Gastroesophageal sphincter (tissue), 3 donors: ENCODE results near the gene ZNF500.

ENCODE experiments used
- EP300 ChIP-seq: sonication (generic); formaldehyde crosslinking; IDR thresholded peaks from one replicate; pipeline ENCODE4 v1.6.1; 2017; ENCODE audit warnings: antibody characterized with exemption, mild to moderate bottlenecking
- POLR2A ChIP-seq, 2 donors: fragments of 450-650 bp; IDR thresholded peaks; one replicate each; pipeline ENCODE4 v1.6.1; 2017; ENCODE audit warnings: antibody characterized with exemption in 2 of 2, mild to moderate bottlenecking in 2 of 2, moderate library complexity in 1 of 2
- TF ChIP-seq, protein P1 (sequence below), 4 experiments: fragments of 200-600 bp in 2 of 4; fragments of 450-650 bp in 2 of 4; sonication (generic) in 1 of 4; IDR thresholded peaks; one replicate each; pipeline ENCODE4 v1.5.1; 2017 to 2019; ENCODE audit warnings: antibody characterized with exemption in 4 of 4, mild to moderate bottlenecking in 2 of 4, moderate library complexity in 2 of 4

DNA sequence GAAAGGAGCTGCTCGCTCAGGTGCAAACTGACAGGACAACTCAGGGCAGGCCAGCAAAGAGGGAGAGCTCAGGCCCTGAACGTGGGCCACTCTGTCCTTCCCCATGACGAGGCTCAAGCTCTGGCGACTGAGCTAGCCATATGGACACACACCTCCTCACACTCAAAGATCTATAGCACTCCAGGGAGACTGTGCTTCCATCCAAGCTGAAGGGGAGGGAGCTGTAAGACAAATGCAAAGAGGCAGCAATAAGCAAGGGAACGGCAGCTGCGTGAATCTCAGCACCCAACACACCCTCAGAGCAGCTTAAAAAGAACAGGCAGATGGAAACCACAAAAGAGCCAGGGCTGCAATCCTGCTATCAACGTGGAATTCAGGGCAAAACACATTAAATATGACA is 60.1 kb downstream of the ZNF500 start:
- TF ChIP-seq, protein P1, sequence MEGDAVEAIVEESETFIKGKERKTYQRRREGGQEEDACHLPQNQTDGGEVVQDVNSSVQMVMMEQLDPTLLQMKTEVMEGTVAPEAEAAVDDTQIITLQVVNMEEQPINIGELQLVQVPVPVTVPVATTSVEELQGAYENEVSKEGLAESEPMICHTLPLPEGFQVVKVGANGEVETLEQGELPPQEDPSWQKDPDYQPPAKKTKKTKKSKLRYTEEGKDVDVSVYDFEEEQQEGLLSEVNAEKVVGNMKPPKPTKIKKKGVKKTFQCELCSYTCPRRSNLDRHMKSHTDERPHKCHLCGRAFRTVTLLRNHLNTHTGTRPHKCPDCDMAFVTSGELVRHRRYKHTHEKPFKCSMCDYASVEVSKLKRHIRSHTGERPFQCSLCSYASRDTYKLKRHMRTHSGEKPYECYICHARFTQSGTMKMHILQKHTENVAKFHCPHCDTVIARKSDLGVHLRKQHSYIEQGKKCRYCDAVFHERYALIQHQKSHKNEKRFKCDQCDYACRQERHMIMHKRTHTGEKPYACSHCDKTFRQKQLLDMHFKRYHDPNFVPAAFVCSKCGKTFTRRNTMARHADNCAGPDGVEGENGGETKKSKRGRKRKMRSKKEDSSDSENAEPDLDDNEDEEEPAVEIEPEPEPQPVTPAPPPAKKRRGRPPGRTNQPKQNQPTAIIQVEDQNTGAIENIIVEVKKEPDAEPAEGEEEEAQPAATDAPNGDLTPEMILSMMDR (IDR thresholded peaks at IDR 0.05): no peak
- TF ChIP-seq POLR2A (IDR thresholded peaks at IDR 0.05) (no peak), EP300 (no peak)
